A673 (cell line): ENCODE data around the gene ISYNA1.

Experiments
- EZH2 ChIP-seq: fragments of 200-600 bp; sonication (generic); IDR thresholded peaks from 2 replicates; pipeline ENCODE4 v1.6.1; 2017; ENCODE audit warnings: borderline replicate concordance, low read depth, mild to moderate bottlenecking, mixed read lengths, antibody characterized with exemption, low read length; ENCODE audit not compliant: poor library complexity, severe bottlenecking
- TF ChIP-seq, protein P1 (sequence below): fragments of 300-800, 200-600 bp; sonication (generic); conservative IDR thresholded peaks from 2 replicates; pipeline ENCODE4 v1.5.1; 2017; ENCODE audit warnings: low read depth, mild to moderate bottlenecking, antibody characterized with exemption, low read length, moderate library complexity, mixed read lengths

GRCh38 chr19:18434411-18435175, 3.3 kb downstream of the ISYNA1 start:
- TF ChIP-seq, protein P1, sequence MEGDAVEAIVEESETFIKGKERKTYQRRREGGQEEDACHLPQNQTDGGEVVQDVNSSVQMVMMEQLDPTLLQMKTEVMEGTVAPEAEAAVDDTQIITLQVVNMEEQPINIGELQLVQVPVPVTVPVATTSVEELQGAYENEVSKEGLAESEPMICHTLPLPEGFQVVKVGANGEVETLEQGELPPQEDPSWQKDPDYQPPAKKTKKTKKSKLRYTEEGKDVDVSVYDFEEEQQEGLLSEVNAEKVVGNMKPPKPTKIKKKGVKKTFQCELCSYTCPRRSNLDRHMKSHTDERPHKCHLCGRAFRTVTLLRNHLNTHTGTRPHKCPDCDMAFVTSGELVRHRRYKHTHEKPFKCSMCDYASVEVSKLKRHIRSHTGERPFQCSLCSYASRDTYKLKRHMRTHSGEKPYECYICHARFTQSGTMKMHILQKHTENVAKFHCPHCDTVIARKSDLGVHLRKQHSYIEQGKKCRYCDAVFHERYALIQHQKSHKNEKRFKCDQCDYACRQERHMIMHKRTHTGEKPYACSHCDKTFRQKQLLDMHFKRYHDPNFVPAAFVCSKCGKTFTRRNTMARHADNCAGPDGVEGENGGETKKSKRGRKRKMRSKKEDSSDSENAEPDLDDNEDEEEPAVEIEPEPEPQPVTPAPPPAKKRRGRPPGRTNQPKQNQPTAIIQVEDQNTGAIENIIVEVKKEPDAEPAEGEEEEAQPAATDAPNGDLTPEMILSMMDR, result no peak
- no peak for TF ChIP-seq EZH2
